Measurements from ENCODE around the gene PEX3. TPM values are rescaled to one million over a fixed set of nuclear protein-coding genes. Genes with fewer than 3 reads are reported as not detected.

PEX3 gene
- total RNA-seq, 1 experiment from 2014 or later = 17.9 TPM

- Histone ChIP-seq H4K5ac (ENCODE audit: insufficient read length, low read depth, low read length) (no peak overlapping the region), H4K8ac (replicated peaks; ENCODE audit: insufficient read length, low read depth, low read length) (no peak overlapping the region), H2BK5ac (ENCODE audit: insufficient read length, low read length) (no peak overlapping the region), H3K56ac (ENCODE audit: insufficient read length, low read depth, low read length) (no peak overlapping the region), H3K4ac (ENCODE audit: low read depth, low read length) (no peak overlapping the region), H2AK5ac (ENCODE audit: insufficient read length, low read length) (no peak overlapping the region), H2BK12ac (ENCODE audit: insufficient read length, low read depth, low read length) (no peak overlapping the region), H3K79me2 (ENCODE audit: insufficient read depth, low read length) (no peaks in the 10 kb centered on the region), H4K20me1 (ENCODE audit: control insufficient read depth, insufficient read depth, insufficient read length) (no peaks in the 10 kb centered on the region), H3K27ac (ENCODE audit: insufficient read length, low read depth, low read length) (no peak overlapping the region), H3K9ac (ENCODE audit: extremely low read depth, insufficient read length, low read length) (no peak overlapping the region), H3K23ac (ENCODE audit: insufficient read length, low read depth, low read length) (no peak overlapping the region), H3K9me3 (ENCODE audit: control insufficient read depth, low read depth, low read length) (no peaks in the 10 kb centered on the region), H3K18ac (ENCODE audit: insufficient read length, low read depth, low read length) (no peak overlapping the region), H2BK120ac (ENCODE audit: low read depth, low read length, poor library complexity, severe bottlenecking) (no peak overlapping the region), H3K4me2 (ENCODE audit: insufficient read depth, insufficient read length, low read length) (no peak overlapping the region), H2BK15ac (ENCODE audit: low read depth, low read length) (no peak overlapping the region), H3K14ac (ENCODE audit: insufficient read depth, low read length) (no peak overlapping the region), H3K79me1 (ENCODE audit: insufficient read depth, low read depth, low read length, poor library complexity, severe bottlenecking) (no peaks in the 10 kb centered on the region), H3K27me3 (ENCODE audit: insufficient read depth, low read length) (no peaks in the 10 kb centered on the region), H3T11ph (ENCODE audit: low read length) (no peak overlapping the region), H3K4me1 (ENCODE audit: insufficient read depth, low read length) (no peaks in the 10 kb centered on the region), H2BK20ac (ENCODE audit: low read depth, low read length, poor library complexity, severe bottlenecking) (no peak overlapping the region), H3K23me2 (ENCODE audit: insufficient read length, low read depth, low read length, poor library complexity, severe bottlenecking) (no peaks in the 10 kb centered on the region), H2AFZ (ENCODE audit: low read length) (no peak overlapping the region), H4K91ac (ENCODE audit: insufficient read length, low read depth, low read length) (no peak overlapping the region)
- no peak overlapping the region for H3K4me3 Mint-ChIP-seq
- no peaks in the 10 kb centered on the region for H3K27me3 Mint-ChIP-seq (ENCODE audit: low read depth)
- H3K36me3 Mint-ChIP-seq (ENCODE audit: insufficient read depth in 1 of 3, low read depth in 3 of 3) = no peaks in the 10 kb centered on the region
- no peak for TF ChIP-seq CTCF (conservative IDR thresholded peaks at IDR 0.05)
- H3K27ac Mint-ChIP-seq = no peak overlapping the region
- H3K9me3 Mint-ChIP-seq = no peaks in the 10 kb centered on the region
- DNase-seq = no peak
- peaks cover 7 to 11% of the 10 kb centered on the region in 2 experiments for H3K4me1 Mint-ChIP-seq
Measured at GRCh38 chr6:143408151-143408786, 42.3 kb upstream of the PEX3 start.
